Memory B cell (primary cell): ENCODE results near the gene RNF7.
"Not testable (repeated sequence)": the region's sequence is repeated elsewhere in the genome, so short reads cannot be mapped to it uniquely, and the experiment has no call there.

ENCODE experiments used
- ATAC-seq: fragments of 150-1000 bp; cut with Tn5 transposase; 2 replicates; pipeline ENCODE4 v1.10.0; 2021; ENCODE audit warnings: low read depth, mild to moderate bottlenecking, moderate library complexity
- DNase-seq, 2 donors: peaks; one replicate each; pipeline ENCODE4 v3.0.0; 2022; ENCODE audit warnings: low spot score in 2 of 2
- H3K27ac Mint-ChIP-seq: one replicate; pipeline ENCODE4 v1.8.0; 2022; ENCODE audit warnings: mild to moderate bottlenecking, moderate library complexity, mixed read lengths
- H3K27me3 Mint-ChIP-seq: one replicate; pipeline ENCODE4 v1.8.0; 2022; ENCODE audit warnings: mixed read lengths
- H3K36me3 Mint-ChIP-seq: one replicate; pipeline ENCODE4 v1.8.0; 2022; ENCODE audit warnings: mild to moderate bottlenecking, mixed read lengths
- H3K4me1 Mint-ChIP-seq: one replicate; pipeline ENCODE4 v1.8.0; 2022; ENCODE audit warnings: mixed read lengths
- H3K4me3 Mint-ChIP-seq: one replicate; pipeline ENCODE4 v1.8.0; 2022; ENCODE audit warnings: mild to moderate bottlenecking, moderate library complexity, mixed read lengths
- H3K9me3 Mint-ChIP-seq: one replicate; pipeline ENCODE4 v1.8.0; 2022; ENCODE audit warnings: mixed read lengths

RNF7 gene

GRCh38 chr3:141738022-141738890, at the start of gene RNF7:
RNF7 (plus strand) TSS chr3:141738298; CDS start chr3:141738342, 44 bp downstream.
- peak within 1 kb of the TSS; percentile 96 for H3K27ac Mint-ChIP-seq
- no peaks in the 10 kb centered on the region for H3K27me3 Mint-ChIP-seq
- no peaks in the 10 kb centered on the region for H3K9me3 Mint-ChIP-seq
- H3K4me1 Mint-ChIP-seq, result peaks cover 17% of the 10 kb centered on the region
- ATAC-seq, result peak; percentile 89
- peak; percentile 95 to 97 for DNase-seq
- H3K36me3 Mint-ChIP-seq, result peaks cover 4% of the 10 kb centered on the region
- H3K4me3 Mint-ChIP-seq, result peak within 1 kb of the TSS; percentile 99

GRCh38 chr3:141690431-141691072, 47.5 kb upstream of the RNF7 start:
- ATAC-seq (peak; percentile 32), DNase-seq (no peak)
- Mint-ChIP-seq H3K27ac (no peak overlapping the region), H3K9me3 (no peaks in the 10 kb centered on the region), H3K36me3 (no peaks in the 10 kb centered on the region), H3K4me3 (no peak overlapping the region), H3K27me3 (no peaks in the 10 kb centered on the region), H3K4me1 (peaks cover 6% of the 10 kb centered on the region)

GRCh38 chr3:141691471-141691870, 46.6 kb upstream of the RNF7 start:
- DNase-seq, H3K9me3 Mint-ChIP-seq, H3K4me3 Mint-ChIP-seq, ATAC-seq, H3K36me3 Mint-ChIP-seq, H3K27me3 Mint-ChIP-seq, H3K4me1 Mint-ChIP-seq, H3K27ac Mint-ChIP-seq: not testable (repeated sequence)

GRCh38 chr3:141692973-141693372, 45.1 kb upstream of the RNF7 start:
- not testable (repeated sequence) for H3K36me3 Mint-ChIP-seq, H3K4me3 Mint-ChIP-seq, DNase-seq, H3K27me3 Mint-ChIP-seq, H3K4me1 Mint-ChIP-seq, ATAC-seq, H3K27ac Mint-ChIP-seq, H3K9me3 Mint-ChIP-seq

GRCh38 chr3:141699324-141699723, 38.8 kb upstream of the RNF7 start:
- H3K4me3 Mint-ChIP-seq, result no peak overlapping the region
- no peaks in the 10 kb centered on the region for H3K4me1 Mint-ChIP-seq
- no peak for DNase-seq
- no peaks in the 10 kb centered on the region for H3K36me3 Mint-ChIP-seq
- ATAC-seq, result no peak
- peaks cover 4% of the 10 kb centered on the region for H3K27me3 Mint-ChIP-seq
- no peak overlapping the region for H3K27ac Mint-ChIP-seq
- no peaks in the 10 kb centered on the region for H3K9me3 Mint-ChIP-seq

GRCh38 chr3:141699897-141700296, 38.2 kb upstream of the RNF7 start:
- Mint-ChIP-seq H3K4me1 (no peaks in the 10 kb centered on the region), H3K4me3 (no peak overlapping the region), H3K36me3 (no peaks in the 10 kb centered on the region), H3K9me3 (no peaks in the 10 kb centered on the region), H3K27ac (no peak overlapping the region), H3K27me3 (peaks cover 4% of the 10 kb centered on the region)
- DNase-seq (no peak), ATAC-seq (no peak)

GRCh38 chr3:141703367-141703766, 34.7 kb upstream of the RNF7 start:
- not testable (repeated sequence) for DNase-seq, H3K9me3 Mint-ChIP-seq, ATAC-seq, H3K4me1 Mint-ChIP-seq, H3K4me3 Mint-ChIP-seq, H3K27me3 Mint-ChIP-seq, H3K36me3 Mint-ChIP-seq, H3K27ac Mint-ChIP-seq

GRCh38 chr3:141707741-141708203, 30.3 kb upstream of the RNF7 start:
- Mint-ChIP-seq H3K4me1 (no peaks in the 10 kb centered on the region), H3K9me3 (no peaks in the 10 kb centered on the region), H3K27ac (no peak overlapping the region), H3K4me3 (no peak overlapping the region), H3K36me3 (no peaks in the 10 kb centered on the region), H3K27me3 (no peaks in the 10 kb centered on the region)
- no peak for DNase-seq
- no peak for ATAC-seq

- Mint-ChIP-seq H3K9me3 (no peaks in the 10 kb centered on the region), H3K4me1 (no peaks in the 10 kb centered on the region), H3K27me3 (no peaks in the 10 kb centered on the region), H3K36me3 (no peaks in the 10 kb centered on the region), H3K4me3 (no peak overlapping the region), H3K27ac (no peak overlapping the region)
- ATAC-seq (no peak), DNase-seq (no peak)
Measured at GRCh38 chr3:141708367-141708766, 29.7 kb upstream of the RNF7 start.

GRCh38 chr3:141709126-141709770, 28.9 kb upstream of the RNF7 start:
- no peak overlapping the region for H3K27ac Mint-ChIP-seq

GRCh38 chr3:141710121-141710520, 28.0 kb upstream of the RNF7 start:
- Mint-ChIP-seq H3K36me3 (no peaks in the 10 kb centered on the region), H3K4me1 (no peaks in the 10 kb centered on the region), H3K27me3 (no peaks in the 10 kb centered on the region), H3K27ac (no peak overlapping the region), H3K4me3 (no peak overlapping the region), H3K9me3 (no peaks in the 10 kb centered on the region)
- DNase-seq (no peak), ATAC-seq (no peak)

More at GRCh38 chr3:141709126-141709770, 28.9 kb upstream of the RNF7 start:
- Mint-ChIP-seq H3K27me3 (no peaks in the 10 kb centered on the region), H3K4me1 (no peaks in the 10 kb centered on the region), H3K9me3 (no peaks in the 10 kb centered on the region), H3K36me3 (no peaks in the 10 kb centered on the region), H3K4me3 (no peak overlapping the region)
- no peak for ATAC-seq
- no peak for DNase-seq

GRCh38 chr3:141710888-141711616, 27.0 kb upstream of the RNF7 start:
- no peak for ATAC-seq
- peaks cover 2% of the 10 kb centered on the region for H3K9me3 Mint-ChIP-seq
- no peaks in the 10 kb centered on the region for H3K36me3 Mint-ChIP-seq
- no peaks in the 10 kb centered on the region for H3K4me1 Mint-ChIP-seq
- H3K4me3 Mint-ChIP-seq, result no peak overlapping the region
- H3K27me3 Mint-ChIP-seq, result no peaks in the 10 kb centered on the region
- no peak for DNase-seq
- H3K27ac Mint-ChIP-seq, result no peak overlapping the region

GRCh38 chr3:141714671-141715070, 23.4 kb upstream of the RNF7 start:
- Mint-ChIP-seq H3K27me3 (peaks cover 2% of the 10 kb centered on the region), H3K4me1 (no peaks in the 10 kb centered on the region), H3K9me3 (peaks cover 3% of the 10 kb centered on the region), H3K27ac (no peak overlapping the region), H3K4me3 (no peak overlapping the region), H3K36me3 (peaks cover 2% of the 10 kb centered on the region)
- ATAC-seq (no peak), DNase-seq (no peak)

GRCh38 chr3:141722081-141722480, 16.0 kb upstream of the RNF7 start:
- ATAC-seq (no peak), DNase-seq (no peak)
- H3K27me3 Mint-ChIP-seq, result peaks cover 5% of the 10 kb centered on the region

More at GRCh38 chr3:141722081-141722480, 16.0 kb upstream of the RNF7 start:
- no peak overlapping the region for H3K4me3 Mint-ChIP-seq
- no peak overlapping the region for H3K27ac Mint-ChIP-seq
- no peaks in the 10 kb centered on the region for H3K36me3 Mint-ChIP-seq
- H3K4me1 Mint-ChIP-seq, result no peaks in the 10 kb centered on the region
- no peaks in the 10 kb centered on the region for H3K9me3 Mint-ChIP-seq
